HG03521 (cell line): ENCODE results near the gene CDKL1.
"Not testable (repeated sequence)": the region's sequence is repeated elsewhere in the genome, so short reads cannot be mapped to it uniquely, and the experiment has no call there.

Experiments used
- ATAC-seq: cut with Tn5 transposase; IDR thresholded peaks from one replicate; pipeline ENCODE4 v1.9.1; 2021; ENCODE audit warnings: mild to moderate bottlenecking, moderate library complexity; ENCODE audit not compliant: unreplicated experiment

CDKL1 gene

DNA sequence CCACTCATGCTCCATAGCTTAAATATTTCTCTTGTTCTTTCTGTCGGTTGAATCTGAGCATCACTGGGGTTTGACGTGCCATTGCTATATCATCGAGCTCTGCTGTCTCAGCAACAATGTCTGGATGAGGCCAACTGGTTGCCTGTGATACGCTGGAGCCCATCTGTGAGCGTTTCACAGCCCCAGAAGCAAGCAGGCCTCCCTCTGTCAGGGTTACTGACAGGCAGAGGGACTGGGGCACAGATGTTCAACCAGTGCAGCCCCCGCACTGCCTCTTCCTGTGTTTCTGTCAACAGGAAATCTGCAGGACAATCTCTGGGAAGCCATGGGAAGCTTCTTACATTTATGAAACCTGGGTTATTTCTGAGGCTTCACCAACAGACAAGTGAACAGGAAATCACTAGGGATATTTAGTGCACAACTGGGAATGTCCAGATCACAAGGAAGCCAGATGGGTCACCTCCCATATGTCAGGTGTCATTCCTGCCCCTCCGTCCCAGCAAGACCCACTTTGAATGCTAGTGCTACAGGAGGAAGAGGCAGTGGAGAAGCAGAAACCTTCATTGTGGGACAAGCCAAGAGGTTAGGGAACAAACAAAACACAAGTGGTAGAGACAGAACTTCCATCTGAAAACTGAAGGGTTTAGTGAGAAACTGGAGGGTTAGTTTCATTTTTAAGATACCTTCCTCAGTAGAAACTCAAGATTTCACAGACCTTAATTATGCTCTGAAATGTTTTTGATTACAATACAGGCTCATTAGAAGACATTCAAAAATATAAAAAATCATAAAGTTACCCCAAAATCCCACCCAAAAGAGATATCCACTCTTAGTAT, 60.5 kb downstream of the CDKL1 start:
- no peak for ATAC-seq

DNA sequence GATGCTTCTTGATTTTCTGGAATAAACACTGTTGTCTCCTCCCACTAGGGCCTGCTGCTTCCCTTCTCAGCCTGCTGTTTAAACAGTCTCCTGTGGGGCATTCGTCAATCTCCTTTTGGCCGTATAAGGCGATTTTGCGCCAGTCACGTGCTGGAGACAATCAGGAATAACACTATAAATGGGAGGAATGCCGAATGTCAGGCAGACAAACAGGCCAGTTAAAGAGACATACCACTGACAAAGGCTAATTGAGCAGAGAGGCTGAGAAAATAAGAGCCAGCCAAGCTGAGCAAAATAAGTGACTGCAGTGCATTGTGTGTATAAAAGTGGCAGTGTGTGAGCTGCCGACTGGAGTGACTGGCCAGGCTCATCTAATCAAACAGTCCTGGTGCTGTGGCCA, 61.3 kb downstream of the CDKL1 start:
- ATAC-seq, result no peak

DNA sequence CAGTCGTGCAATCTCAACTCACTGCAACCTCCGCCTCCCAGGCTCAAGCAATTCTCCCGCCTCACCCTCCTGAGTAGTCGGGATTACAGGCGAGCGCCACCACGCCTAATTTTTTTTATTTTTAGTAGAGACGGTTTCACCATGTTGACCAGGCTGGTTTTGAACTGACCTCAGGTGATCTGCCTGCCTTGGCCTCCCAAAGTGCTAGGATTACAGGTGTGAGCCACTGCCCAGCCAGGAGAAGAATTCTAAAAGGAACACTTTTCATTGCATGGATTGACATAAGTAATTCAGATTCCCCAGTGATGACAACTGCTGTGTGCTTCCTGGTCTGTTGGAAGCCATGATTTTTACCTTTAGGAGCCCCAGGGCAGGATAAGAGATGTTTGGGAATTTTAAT, 62.5 kb downstream of the CDKL1 start:
- no peak for ATAC-seq

DNA sequence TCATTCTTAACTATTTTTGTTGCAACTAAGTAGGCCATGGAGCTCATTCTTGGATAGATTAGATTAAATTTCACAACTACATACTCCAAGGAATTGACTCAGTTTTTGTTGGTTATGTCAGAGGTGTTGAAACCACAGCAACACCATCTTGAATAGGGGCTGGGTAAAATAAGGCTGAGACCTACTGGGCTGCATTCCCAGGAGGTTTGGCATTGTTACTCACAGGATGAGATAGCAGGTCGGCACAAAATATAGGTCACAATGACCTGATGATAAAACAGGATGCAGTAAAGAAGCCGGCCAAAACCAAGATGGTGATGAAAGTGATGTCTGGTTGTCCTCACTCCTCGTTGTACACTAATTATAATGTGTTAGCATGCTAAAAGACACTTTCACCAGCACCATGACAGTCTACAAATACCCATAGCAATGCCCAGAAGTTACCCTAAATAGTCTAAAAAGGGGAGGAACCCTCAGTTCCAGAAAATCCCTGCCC, 63.6 kb downstream of the CDKL1 start:
- no peak for ATAC-seq

DNA sequence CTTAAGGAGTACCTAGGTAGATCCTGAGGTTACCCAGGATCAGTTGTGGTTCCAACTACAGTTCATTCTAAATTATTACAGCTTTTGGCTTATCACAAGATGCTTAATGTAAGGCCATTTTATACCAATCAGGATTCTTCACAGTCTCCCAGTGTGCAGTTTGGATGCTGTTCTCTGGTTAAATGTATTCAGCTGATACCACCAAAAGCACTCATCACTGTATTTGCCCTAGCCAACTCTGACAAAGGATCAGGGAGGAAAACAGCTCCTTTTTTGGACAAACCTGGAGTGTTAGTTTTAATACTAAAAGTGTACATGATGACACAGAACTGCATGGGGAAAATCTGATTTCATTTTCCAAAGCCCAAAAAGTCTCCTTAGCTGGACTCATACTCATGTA, 65.1 kb downstream of the CDKL1 start:
- no peak for ATAC-seq

DNA sequence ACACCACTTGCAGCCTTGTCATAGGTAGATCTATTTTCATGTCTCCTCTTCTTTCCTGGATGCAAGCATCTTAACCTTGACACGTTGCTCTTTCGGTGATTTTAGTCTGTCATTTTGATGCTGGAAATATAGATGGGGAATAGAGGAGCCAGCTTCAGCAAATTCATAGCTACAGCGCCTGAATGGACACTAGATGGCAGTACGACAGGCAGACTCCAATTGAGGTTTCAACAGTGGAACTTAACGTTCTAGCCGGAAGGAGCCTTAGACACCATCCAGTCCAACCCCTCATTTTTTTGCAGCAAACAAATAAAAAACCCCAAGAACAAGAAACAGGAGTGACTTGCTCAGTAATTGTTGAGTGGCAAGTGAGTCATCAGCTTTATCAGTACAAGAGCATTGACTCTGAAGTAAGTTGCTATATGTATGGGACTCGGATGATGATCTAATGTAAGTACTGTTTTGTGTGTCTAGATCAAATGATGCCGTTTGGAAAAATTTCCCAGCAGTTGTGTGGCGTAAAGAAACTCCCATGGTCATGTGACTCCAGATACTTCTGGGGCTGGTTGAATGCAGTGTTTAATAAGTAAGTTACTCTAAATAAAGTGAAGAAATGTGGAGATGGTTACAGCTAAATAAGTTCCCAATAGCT, 75.5 kb downstream of the CDKL1 start:
- peak; percentile 88 for ATAC-seq

DNA sequence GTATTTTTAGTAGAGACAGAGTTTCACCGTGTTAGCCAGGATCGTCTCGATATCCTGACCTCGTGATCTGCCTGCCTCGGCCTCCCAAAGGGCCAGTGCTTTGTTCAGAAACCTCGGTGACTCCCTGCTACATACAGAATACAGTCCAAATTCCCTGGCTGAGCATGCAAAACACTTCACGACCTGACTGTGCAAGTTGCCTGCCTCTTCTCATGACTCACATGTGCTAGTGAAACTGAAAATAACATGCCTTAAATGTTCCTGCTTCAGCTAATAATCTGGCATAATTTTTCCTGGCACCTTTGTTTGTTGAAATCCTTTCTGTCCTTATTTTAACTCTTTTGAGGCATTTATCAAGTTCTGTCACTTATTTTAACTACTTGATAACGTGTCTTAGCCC, 76.4 kb downstream of the CDKL1 start:
- no peak for ATAC-seq

DNA sequence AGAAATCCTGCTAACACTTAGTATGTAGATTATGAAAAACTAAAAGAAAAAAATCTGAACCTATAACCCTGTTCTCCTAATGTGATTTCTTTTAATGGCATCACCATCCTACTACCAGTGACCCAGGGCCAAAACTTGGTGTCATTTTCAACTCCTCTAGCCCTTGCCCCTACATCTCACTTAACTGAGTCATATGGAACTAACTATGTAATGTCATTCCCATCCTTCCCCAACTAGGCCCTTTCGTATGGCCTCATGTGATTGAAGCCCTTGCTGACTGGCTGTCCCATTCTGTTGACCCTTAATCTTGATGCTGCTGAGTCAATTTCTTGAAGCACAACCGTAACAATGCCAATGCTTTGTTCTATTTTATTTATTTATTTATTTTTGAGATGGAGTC, 77.0 kb downstream of the CDKL1 start:
- ATAC-seq, result no peak

DNA sequence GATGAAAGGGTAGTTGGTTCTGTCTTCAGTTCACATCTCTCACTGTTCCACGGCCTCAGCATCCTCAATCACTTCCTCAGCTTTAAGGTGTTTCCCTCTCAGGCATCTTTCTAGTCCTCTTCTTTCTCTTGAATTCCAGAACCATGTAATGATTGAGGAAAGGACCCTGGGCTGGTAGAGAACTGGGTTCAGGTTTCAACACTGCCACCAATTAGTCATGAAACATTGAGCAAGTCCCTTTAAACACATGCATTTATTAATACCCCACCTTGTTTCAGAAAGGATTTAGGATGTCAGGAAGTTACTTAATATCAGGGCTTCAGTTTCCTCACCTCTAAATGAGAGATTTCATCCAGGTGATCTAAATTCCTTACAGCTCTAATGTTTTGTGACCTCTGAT, 77.4 kb downstream of the CDKL1 start:
- ATAC-seq, result no peak

DNA sequence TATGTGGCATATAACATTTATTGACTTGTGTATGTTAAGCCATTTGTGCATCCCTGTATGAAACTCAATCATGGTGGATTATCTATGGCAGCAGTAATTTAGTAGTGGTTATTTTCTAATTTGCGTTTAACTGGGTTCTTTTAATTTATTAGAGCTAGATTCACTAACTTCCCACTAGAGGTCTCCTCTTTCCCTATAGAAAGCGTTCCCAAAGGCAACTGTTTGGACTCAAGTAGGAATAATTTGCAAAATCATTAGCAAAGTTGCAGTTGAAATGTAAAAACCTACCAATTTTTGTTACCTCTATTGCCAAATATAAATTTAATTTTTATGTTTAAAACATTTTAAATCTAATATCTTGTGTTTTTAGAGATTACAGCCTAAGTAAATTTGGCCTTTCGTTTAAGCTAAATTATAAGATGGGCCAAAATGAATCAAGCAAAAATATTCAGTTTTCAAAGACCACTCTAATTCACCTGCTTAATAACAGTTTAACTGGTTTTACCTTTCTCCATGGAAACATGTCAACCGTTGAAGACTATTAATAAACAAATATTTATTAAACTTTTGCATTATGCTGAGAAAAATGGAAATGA, 78.6 kb downstream of the CDKL1 start:
- ATAC-seq, result no peak

DNA sequence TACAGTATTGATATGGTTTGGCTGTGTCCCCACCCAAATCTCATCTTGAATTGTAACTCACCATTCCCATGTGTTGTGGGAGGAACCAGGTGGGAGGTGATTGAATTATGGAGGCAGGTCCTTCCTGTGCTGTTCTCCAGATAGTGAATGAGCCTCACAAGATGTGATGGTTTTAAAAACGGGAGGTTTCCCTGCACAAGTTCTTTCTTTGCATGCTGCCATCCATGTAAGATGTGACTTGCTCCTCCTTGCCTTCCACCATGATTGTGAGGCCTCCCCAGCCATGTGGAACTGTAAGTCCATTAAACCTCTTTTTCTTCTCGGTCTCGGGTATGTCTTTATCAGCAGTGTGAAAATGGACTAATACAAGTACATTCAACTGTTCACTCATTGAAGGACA, 82.6 kb downstream of the CDKL1 start:
- ATAC-seq, result not testable (repeated sequence)

DNA sequence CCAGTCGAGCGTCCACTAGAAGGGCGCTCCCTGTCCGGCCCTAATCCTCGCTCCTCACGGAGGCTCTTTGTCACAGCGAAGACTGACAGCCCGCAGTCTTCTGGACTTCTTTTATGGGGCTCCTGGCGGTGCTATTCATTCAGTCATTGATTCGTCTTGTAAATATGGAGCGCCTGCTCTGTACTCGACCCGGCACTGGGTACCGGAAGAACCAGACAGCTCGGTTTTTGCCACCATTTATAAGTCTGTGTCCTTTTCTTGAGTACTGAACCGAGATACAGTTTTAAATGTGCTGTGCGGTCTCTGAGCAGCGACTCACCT, 84.0 kb downstream of the CDKL1 start:
- ATAC-seq, result peak; percentile 10

DNA sequence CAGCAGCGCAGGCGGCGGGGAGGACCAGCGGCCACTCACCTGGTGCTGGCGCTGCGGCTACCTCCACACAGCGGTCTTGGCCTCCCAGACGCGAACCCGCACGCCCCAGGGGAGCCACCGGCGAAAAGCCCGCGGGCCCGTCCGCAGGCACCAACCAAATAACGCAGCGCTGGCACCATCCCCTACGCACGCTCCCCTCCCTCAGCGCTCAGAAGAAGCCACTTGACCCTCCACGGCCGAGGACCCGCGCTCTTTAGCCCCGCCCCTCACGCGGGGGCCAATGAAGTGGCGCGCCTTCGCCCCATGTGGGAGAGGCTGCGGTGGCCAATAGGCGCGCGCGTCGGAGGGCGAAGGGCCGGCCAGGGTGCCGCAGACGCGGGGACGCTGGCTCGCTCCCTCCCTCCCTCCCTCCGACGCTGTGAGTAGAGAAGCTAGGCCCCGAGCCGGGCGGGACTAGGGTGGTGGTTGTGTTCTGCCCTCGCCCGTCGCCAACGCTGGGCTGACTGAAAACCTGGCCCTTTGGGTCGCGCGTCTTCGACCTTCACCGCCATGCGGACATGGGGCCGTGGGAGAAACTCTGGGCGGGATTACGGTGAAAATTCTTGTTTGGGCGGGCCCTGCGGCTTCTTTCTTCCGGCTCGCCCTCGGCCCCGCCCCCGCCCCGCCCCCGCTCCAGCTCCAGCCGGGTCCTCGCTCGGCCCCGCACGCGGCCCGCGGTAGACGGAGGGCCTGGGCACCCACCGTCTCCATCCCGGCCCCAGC, 84.5 kb downstream of the CDKL1 start, which contains the start of the genes DMAC2L and L2HGDH:
Gene DMAC2L, plus strand, starts transcription at position 353 of the 762 bp plus-strand sequence. CDS start 9,164 bp downstream, outside the sequence.
Gene L2HGDH, minus strand, starts transcription at position 258 of the 762 bp plus-strand sequence. Its CDS starts 79 bp downstream, at position 179.
- ATAC-seq, result peak; percentile 92

DNA sequence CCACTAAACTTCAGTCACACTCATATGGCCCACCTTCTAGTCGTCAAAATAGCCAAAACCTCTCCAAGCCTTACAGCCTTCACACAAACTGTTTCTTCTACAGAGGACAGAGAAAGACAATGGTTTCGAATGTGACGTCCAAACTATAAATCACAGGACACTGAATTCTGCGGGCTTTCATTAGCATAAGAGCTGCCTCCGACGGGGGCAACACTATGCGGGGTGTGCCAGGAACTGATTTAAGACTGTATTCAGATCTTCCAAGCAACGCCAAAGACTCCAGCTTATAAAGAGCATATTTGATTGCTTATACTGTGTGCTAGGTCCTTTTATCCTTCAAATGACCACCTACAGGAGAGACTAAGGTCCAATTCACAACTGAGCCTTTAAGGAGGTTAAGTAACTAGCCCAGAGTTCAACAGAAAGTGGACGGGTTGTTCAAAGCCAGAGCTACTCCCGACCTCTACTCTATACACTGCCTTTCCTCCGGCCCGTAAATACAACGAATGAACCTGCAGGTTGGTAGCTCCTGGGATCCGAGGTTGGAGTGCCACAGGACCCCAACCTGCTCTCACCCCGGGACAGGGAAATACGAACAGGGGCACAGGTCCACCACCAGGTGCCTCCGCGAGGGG, 85.2 kb downstream of the CDKL1 start:
- ATAC-seq, result no peak

DNA sequence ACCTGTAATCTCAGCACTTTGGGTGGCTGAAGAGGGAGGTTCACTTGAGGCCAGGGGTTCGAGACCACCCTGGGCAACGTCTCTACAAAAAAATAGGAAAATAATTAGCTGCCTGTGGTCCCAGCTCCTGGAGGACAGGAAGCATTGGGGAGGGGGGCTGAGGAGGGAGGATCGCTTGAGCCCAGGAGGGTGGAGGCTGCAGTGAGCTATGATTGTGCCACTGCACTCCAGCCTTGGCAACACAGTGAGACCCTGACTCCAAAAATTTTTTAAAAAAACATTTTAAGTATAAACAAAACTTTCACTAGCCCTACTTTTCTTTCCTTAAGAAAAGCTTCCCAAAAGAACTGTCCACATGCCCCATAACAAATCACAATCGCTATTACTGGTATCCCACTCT, 86.2 kb downstream of the CDKL1 start:
- ATAC-seq, result no peak

DNA sequence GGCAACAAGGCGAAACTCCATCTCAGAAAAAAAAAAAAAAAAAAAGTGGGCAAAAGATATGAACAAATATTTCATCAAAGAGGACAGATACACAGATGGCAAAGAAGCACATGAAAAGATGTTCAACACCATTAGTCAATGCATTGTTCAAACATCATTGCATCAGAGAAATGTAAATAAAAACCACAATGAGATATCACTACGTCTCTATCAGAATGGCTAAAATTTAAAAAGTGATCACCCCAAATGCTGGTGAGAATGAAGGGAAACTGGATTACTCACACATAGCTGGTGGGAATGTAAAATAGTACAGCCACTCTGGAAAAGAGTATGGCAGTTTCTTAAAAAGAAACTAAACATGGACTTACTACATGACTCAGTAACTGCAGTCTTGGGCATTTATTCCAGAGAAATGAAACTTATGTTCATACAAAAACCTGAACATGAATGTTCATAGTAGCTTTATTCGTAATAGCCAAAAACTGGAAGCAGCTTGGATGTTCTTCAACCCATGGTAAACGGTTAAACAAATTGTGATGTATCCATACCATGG, 88.2 kb downstream of the CDKL1 start:
- no peak for ATAC-seq

DNA sequence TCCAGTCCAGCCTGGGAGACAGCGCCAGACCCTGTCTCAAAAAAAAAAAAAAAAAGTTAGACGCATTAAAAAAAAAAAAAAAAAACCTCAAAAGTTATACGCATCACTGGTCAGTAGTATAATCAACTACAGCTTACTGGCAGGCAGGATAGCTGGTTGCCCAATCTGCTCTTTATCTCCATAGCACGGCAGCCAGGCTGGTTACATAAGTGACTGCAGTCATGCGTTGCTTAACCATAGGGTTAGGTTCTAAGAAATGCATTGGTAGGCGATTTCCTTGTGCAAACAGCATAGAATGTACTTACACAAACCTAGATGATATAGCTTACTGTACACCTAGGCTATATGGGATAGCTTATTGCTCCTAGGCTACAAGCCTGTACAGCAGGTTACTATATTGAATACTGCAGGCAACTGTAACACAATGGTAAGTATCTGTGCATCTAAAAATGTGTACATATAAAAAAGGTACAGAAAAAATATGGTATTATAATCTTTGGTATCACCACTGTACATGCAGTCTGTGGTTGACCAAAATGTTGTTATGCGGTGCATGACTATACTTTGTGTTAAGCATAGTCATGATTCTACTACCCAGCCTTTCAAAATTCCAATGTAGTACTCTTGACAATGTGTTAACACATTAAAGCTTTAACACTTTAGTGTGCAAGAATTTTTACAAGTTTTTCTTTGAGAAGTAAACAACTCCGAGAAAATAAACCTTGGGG, 92.8 kb downstream of the CDKL1 start:
- ATAC-seq, result no peak

DNA sequence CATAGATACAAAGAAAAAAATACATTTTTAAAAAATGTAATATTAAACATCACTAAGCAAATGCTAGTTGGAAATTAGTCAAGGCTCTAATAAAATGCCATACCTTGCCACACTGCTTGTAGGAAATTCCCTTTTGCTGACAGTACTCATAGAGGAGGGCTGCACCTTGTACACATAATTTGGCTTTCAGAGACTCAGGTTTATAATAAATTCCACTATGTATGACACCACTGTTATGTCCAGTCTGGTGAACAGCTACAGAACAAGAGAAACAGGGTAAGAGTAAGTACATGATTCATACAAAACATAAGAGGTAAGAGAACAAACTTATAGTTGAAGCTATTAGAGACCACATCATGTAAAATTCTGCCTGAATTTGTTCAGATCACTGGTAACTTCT, 94.8 kb downstream of the CDKL1 start:
- ATAC-seq, result no peak

DNA sequence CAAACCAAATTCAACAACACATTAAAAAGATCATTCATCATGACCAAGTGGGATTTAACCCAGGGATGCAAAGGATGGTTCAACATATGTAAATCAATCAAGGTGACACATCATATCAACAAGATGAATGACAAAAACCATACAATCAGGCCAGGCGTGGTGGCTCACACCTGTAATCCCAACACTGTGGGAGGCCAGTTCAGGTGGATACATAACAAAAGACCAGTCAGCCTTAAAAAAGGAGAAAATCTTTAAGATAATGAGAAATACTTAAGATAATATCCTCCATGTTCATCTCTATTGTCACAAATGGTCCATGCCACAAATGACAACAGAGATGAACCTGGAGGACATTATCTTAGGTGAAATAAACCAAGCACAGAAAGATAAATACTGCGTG, 97.1 kb downstream of the CDKL1 start:
- no peak for ATAC-seq

DNA sequence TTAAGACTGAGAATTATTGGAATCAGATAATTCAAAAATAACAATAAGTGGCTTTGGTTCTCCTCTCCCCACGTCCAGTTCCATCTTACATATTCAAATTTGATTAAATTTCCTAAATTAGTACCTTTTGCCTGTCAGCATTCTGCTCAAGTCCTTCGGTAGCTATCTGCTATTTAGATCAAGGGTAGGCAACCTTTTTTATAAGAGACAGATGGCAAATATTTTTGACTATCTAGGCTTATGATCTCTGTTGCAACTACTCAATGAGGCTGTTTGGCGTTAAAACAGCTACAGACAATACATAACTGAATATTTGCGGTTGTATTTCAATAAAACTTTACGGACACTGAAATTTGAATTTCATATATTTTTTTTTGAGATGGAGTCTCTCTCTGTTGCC, 106.4 kb downstream of the CDKL1 start:
- ATAC-seq, result no peak
